Epithelial cell of umbilical artery (primary cell): Measurements from ENCODE around the gene PTPRN2. TPM values are rescaled to one million over a fixed set of nuclear protein-coding genes. Genes with fewer than 3 reads are reported as not detected.

Source experiments
- total RNA-seq: library from RNA; depleted of rRNA; stranded (reverse); fragments of >200 nt; gene quantifications from 2 replicates; pipeline ENCODE4 v1.2.3, GENCODE V29; 2014

PTPRN2 gene
- total RNA-seq: 0.32 and 0.61 TPM in 2 replicates

GRCh38 chr7:158587162-158588084 lies at the start of gene PTPRN2:
Gene PTPRN2, minus strand, starts transcription at chr7:158587823.

Other genes with a start within 250 kb of the PTPRN2 start
- 24.0 and 27.2 TPM in 2 replicates for gene NCAPG2, start 117.0 kb upstream of the PTPRN2 start, total RNA-seq
- 49.2 and 50.3 TPM in 2 replicates for gene ESYT2, start 241.7 kb upstream of the PTPRN2 start, total RNA-seq